Fibroblast of lung (primary cell): ENCODE results near the gene FGF4.

ENCODE experiments used
- CTCF ChIP-seq, 2 donors: IDR thresholded peaks in 1 of 2; conservative IDR thresholded peaks in 1 of 2; 1 replicate in 1 of 2; 2 replicates in 1 of 2; pipeline ENCODE4 v1.5.1; 2011 to 2012; ENCODE audit warnings: low read length in 2 of 2, control low read depth in 1 of 2, inconsistent platforms in 1 of 2, low read depth in 1 of 2, mild to moderate bottlenecking in 1 of 2
- EZH2 ChIP-seq: IDR thresholded peaks from 2 replicates; pipeline ENCODE4 v1.5.1; 2012; ENCODE audit warnings: low read length, control low read depth, mild to moderate bottlenecking; ENCODE audit errors: missing control alignments

- TF ChIP-seq CTCF (conservative IDR thresholded peaks at IDR 0.05 in 1 of 2, IDR thresholded peaks at IDR 0.05 in 1 of 2; ENCODE audit: low read depth in 1 of 2, low read length in 2 of 2) (no peak), EZH2 (peak; percentile 75)
Observed at GRCh38 chr11:69774354-69775162, 583 bp downstream of the FGF4 start.
